Left colon (tissue), 2 donors: Measurements from ENCODE around the gene EARS2. TPM values are rescaled to one million over a fixed set of nuclear protein-coding genes. Genes with fewer than 3 reads are reported as not detected.
"Not testable (repeated sequence)": the region's sequence is repeated elsewhere in the genome, so short reads cannot be mapped to it uniquely, and the experiment has no call there.

Source experiments
- ATAC-seq: fragments of 200-7000 bp; cut with Tn5 transposase; one replicate; pipeline ENCODE4 v1.9.1; 2020; ENCODE audit warnings: mild to moderate bottlenecking, moderate library complexity
- DNase-seq, 2 donors: peaks; one replicate each; pipeline ENCODE4 v3.0.0-alpha.2; 2020
- intact Hi-C, 2 donors: fragments of 100-400 bp; cut with DNase I in 1 of 2; cut with micrococcal nuclease in 1 of 2; formaldehyde crosslinking; loops; one replicate each; pipeline versions ENCODE4 v1.11.2 to v1.14.0; 2022; cut with DNase I, micrococcal nuclease
- total RNA-seq, 2 donors: library from RNA; stranded (reverse); fragmentation: NEBNext Ultra II Directional; extraction: Animal tissue kit (Norgen Biotek cat#: 25700); gene quantifications; one replicate each; pipeline ENCODE4 v1.2.1, GENCODE V29; 2021
- donor health status: DM: no; HTN: no; CAD: no.
- donor health status: DM: yes; HTN: yes; CAD: no.

The EARS2 gene
- total RNA-seq, 2 donors from 2014 or later, result 15.4 to 17.2 TPM

DNA sequence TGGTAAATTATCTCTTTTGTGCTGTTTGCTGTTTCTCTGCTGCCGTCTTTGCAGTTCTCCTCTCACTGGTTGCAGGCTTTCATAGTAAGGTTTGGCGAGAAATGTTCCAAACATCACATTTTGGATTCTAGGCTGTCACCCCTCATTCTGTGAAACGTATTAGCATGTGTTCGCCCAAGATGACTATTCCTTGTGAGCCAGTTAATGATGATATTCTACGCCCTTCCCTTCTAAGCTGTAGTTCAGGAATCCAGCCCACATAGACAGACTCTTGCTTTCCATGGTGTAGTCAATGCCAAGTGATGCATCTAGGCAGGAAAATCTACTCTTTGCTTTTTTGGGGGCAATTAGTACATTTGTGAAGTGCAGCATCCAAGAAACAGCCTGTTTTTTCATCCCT is 14.7 kb upstream of the EARS2 start:
- DNase-seq (no peak), ATAC-seq (no peak)
- intact Hi-C loops, result no loop called here

DNA sequence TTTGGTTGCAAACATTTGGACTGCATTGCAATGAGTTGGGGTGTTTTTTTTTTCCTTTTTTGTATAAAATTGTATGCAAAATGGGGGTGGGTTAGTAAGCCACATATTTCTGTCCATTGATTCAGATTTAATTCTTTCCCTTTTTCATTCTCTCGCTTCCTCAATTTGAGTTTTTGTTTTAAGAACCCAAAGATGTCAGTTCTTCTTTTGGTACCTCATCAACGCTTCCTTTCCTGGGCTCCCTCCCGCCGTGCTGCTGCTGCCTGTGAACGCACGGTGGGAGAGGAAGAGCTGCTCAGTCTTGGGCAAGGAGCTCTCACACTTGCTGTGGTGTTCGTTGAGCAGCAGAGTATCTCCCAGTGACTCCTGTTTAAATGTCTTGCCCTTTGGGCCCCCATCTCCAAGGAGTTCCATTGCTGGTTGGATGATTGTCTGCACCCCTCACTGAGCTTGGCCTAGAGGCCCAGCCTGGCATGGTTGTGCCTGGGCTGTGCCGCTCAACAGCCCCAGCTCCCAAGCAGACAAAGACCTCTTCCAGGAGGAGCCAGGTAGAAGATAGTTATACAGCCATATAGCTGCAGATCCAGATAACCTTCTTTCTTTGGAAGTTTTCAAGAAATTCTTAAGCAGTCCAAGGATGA is 14.0 kb upstream of the EARS2 start:
- ATAC-seq (no peak), DNase-seq (no peak)
- intact Hi-C loops, result no loop called here

DNA sequence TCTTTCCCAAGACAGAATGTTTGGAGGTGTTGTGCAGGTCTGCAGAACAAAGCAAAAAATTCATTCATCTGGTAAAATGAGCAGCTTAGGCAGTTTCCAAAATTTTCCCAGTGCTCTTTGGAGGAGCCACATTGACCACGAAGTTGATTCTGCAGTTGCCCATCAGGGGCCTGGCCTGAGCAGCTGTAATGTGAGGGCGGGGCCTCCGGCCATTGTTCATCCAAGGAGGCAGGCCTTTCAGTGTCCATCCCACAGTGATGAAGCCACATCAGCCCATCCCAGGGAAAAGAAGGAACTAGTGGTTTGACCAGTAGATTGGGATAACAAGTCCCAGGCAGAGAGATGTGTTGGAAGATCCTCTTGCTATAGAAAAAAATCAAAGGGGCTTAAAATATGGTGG is 10.5 kb upstream of the EARS2 start:
- intact Hi-C loops, result no loop called here
- no peak for ATAC-seq
- DNase-seq, result no peak

DNA sequence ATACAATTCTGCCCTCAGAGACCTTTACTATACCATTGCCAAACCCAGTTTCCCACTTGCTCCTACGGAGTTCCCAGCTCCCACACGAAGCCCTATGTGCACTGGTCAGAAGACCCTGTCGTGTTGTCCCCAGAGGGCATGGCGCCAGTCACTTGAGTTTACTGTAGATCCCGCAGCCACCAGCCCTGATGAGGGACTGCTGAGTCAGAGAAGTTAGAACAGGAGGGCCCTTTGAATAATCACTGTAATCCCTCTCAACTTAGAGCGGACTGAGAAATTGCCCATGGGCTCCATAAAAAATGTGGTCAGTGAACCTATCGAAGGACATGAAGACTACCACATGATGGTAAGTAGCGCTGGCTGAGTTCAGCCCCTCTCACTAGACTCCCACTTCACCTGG is 9.6 kb upstream of the EARS2 start:
- DNase-seq, result no peak
- intact Hi-C loops, result no loop called here
- ATAC-seq, result no peak

DNA sequence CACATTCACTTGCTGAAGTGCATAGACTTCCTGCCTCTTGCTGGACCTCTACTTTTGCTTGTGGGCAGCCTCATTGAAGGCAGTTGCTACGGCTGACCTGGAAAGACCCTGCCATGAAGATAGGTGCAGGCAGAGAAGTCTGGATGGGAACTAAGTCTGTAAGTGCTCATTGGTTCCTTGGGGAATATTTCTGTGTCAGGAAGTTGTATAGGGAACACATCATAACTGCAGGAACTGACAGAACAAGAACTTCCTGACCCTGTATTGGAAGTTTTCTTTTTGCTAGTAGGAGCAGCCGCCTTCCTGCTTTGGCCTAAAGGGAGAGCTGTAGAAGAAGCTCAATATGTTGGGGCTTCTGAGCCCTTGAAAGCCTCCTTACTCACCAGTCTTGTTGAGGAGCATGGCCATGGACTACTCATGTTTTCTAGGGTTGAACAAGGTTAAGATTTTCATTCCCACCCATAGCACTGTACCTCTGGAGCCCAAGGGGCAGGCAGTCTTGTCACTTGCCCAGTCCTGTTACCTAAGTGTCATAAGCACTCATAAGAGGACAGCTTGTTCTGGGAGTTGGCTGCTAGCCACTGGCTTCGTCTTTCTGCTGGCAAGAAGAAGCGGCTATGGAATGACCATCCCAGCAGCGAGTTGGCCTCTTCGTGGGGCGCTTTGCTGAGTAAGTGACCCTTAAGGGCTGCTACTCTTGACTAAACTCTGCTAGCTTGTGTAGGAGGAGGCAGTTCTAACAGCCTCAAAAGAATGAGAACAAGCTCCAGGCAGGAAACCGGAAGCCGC is 7.6 kb upstream of the EARS2 start:
- DNase-seq (no peak), ATAC-seq (no peak)
- intact Hi-C loops, result no loop called here

DNA sequence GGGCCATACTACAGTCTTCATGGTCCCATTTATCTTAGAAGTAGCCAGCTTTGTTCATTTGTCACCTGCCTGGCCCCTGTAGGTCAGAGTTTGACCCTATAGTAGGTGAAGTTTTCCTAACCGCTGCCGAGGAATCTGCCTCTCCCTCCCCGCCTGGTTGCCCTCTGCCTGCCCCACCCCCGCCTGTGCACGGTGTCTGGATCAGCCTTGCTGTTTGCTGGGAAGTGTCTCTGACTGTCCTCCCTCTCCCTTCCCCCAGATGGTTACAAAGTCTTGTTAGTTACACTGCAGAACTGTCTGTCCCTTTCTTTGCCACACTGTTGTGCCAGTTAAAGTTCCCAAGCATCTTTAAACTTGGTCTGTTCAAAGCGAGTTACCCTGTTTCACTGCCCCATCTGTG is 6.0 kb upstream of the EARS2 start:
- DNase-seq (no peak), ATAC-seq (no peak)
- intact Hi-C loops, result no loop called here

DNA sequence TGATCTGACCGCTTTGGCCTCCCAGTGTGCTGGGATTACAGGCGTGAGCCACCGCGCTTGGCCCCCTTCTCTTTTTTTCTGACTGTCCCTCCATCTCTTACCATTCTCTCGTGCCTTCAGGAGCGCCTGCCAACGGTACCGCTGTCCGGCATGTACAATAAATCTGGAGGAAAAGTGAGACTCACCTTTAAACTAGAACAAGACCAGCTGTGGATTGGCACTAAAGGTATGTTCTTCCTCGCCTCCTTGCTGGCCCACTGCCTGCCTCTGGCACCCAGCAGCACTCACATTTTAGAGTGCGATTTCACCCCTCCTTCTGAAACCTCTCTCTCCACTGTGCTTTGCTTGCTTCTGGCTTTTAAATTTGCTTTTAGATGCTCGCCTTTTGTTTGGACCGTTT is 5.4 kb upstream of the EARS2 start:
- intact Hi-C loops, result no loop called here
- no peak for DNase-seq

DNA sequence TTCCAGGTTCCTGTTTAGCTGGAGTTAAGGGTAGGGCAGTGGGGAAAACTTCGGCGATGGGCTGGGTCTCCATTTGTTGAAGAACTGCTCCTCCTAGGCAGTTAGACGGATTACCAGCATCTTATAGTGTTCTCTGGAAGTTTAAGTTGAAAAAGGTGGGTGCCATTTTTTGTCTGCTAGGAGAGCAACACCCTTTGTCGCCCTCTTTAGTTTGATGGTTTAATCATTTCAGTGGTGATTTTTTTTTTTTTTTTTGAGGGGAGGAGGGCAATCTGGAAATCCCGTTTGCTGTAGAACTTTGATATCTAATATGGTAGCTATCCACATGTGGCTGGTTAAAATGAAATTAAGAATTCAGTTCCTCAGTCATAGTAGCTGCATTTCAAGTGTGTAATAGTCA is 4.4 kb upstream of the EARS2 start:
- DNase-seq (no peak), ATAC-seq (no peak)
- intact Hi-C loops, result no loop called here

More for the DNA sequence above, 5.4 kb upstream of the EARS2 start:
- ATAC-seq, result no peak

DNA sequence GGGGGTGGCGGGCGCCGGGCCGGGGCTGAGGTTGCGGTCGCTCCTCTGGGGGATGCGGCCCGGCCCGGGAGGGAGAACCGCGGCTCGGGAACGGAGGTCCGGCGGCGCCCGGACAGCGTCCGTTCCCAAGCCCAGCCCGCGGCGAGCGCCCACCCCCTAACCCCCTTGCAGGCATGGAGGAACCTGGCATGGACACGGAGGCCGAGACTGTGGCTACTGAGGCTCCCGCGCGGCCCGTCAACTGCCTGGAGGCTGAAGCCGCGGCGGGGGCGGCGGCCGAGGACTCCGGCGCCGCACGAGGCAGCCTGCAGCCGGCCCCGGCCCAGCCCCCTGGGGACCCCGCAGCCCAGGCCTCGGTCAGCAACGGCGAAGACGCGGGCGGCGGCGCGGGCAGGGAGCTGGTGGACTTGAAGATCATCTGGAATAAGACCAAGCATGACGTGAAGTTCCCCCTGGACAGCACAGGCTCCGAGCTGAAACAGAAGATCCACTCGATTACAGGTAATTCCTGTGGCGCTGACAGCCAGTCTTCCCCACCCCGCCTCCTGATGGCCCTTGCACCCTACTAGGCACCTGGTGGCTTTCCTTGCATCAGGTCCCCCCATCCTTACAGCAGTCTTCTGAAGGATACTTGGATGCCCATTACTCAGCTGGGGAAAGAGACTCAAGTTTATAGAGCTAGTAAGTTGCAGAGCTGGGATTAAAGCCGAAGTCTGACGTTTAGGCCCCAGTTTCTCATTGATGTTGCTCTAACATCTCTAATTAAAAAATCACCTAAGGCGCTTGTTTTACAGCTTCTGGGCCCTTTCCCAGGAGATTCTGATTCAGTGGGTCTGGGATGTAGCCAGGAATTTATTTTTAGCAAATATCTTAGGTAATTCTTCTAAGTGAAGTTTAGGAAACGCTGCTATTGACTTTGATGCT is 891 bp upstream of the EARS2 start:
- peak in 1 of 2 donors; percentile 35 for DNase-seq
- intact Hi-C loops, result no loop called here
- peak; percentile 19 for ATAC-seq

DNA sequence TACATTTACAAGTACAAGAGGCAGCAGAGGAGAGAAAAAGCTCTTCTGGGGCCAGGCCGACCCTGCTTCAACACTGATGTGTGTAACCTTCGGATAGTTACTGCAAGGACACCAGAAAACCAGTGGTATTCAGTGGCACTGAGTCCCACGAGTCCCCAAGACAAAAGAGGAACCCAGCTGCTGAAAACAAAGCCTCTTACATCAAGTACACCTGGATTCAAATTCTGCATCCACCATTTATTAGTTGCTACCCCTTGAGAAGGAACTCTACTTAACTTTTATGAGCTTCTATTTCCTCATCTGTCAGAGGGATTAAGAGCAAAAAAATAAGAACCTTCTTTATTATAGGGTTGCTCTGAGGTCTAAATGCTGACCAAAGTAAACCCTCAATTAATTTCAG is 2.6 kb downstream of the EARS2 start:
- ATAC-seq, result no peak
- intact Hi-C loops, result no loop called here

DNA sequence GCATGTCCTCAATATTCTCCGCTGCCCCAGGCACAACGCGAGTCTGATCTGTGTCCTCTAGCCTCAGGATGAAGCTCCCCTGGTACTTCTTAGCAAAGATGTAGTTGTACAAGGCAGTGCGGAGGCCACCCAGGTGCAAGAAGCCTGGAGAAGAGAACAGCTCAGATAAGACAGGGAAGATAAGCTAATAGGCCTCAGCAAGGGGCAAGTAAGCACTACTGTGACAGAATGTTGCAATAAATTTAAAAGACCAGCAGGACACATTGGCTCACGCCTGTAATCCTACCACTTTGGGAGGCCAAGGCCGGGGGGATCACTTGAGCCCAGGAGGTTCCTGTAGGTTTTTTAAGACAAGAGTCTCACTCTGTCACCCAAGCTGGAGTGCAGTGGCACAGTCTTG is 5.0 kb downstream of the EARS2 start:
- intact Hi-C loops, result no loop called here
- ATAC-seq, result no peak
- DNase-seq, result no peak

More for the DNA sequence above, 2.6 kb downstream of the EARS2 start:
- DNase-seq, result no peak

DNA sequence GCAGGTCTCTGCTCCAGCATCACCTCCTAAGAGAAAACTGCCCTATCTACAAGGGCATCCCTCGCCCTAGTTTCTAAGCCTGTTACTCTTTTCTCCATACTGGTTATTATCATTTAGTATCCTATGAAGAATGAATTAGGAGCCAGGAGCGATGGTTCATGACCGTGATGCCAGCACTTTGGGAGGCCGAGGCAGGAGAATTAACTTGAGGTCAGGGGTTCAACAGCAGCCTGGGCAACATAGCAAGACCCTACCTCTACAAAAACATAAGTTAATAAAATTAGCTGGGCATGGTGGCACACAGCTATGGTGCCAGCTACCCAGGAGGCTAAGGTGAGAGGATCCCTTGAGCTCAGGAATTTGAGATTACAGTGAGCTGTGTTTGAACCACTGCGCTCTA is 7.2 kb downstream of the EARS2 start:
- no peak for ATAC-seq
- intact Hi-C loops, result no loop called here

DNA sequence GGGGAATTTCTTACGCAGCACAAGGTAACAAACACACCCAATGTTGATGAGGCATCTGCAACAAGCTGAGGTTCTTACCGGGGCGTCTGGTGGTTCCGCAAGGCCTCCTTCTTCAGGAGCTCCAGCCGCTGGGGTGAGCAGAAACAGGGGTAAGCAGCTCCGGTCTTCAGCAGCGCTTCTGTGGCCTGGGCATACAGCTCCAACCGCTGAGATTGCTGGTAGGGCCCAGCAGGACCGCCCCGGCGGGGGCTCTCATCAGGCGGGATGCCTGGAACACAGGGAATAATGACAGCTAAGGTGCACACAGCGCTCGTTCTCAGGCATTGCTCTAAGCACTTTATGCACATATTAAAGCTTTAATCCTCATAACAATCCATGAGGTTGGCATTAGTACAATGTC is 12.7 kb downstream of the EARS2 start:
- ATAC-seq, result no peak
- DNase-seq, result no peak

More for the DNA sequence above, 7.2 kb downstream of the EARS2 start:
- DNase-seq, result no peak

DNA sequence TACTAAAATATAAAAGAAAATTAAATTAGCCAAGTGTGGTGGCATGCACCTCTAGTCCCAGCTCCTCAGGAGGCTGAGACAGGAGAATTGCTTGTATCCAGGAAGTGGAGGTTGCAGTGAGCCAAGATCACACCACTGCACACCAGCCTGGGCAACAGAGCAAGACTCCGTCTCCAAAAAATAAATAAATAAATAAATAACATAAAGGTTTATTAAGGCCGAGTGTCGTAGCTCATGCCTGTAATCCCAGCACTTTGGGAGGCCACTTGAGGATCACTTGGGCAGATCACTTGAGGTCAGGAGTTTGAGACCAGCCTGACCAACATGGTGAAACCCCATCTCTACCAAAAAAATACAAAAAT is 16.4 kb downstream of the EARS2 start:
- intact Hi-C loops, DNase-seq, ATAC-seq: not testable (repeated sequence)

More for the DNA sequence above, 12.7 kb downstream of the EARS2 start:
- intact Hi-C loops, result no loop called here

DNA sequence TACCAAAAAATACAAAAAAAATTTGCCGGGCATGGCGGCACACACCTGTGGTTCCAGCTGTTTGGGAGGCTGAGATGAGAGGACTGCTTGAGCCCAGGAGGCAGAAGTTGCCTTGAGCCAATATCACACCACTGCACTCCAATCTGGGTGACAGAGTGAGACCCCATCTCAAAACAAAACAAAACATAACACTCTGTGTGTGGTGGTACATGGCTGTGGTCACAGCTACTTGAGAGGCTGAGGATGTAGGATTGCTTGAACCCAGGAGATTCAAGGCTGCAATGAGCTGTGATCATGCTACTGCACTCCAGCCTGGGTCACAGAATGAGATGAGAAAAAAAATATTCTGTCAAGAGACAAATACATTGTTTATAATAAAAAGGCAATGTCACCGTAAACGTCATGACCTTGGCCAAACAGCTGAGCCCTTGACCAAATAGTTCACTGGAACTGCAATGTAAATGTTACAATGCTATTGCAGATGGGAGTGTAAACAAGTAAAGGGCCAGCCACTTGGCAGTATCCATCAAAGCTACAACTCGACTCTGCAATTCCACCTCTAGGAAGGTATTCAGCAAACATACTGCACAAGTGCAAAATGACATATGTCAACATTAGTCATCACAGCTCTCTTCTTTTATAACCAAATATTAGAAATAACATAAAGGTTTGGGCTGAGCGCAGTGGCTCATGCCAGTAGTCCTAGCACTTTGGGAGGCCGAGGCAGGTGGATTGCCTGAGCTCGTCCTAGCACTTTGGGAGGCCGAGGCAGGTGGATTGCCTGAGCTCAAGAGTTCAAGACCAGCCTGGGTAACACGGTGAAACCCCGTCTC is 16.9 kb downstream of the EARS2 start:
- no peak for DNase-seq
- intact Hi-C loops, result no loop called here
- ATAC-seq, result peak; percentile 26

DNA sequence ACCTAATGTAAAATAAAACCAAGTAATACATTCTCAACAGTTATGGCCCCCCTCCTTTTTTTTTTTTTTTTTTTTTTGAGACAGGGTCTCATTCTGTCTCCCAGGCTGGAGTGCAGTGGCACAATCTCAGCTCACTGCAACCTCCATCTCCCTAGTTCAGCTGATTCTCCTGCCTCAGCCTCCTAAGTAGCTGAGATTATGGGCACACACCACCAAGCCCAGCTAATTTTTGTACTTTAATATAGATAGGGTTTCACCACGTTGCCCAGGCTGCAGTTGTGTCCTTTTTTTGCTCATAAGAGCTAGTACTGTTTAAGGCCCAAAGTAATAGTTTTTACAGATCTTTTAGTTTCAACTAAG is 18.3 kb downstream of the EARS2 start:
- ATAC-seq, result no peak
- intact Hi-C loops, result no loop called here
- DNase-seq, result no peak

DNA sequence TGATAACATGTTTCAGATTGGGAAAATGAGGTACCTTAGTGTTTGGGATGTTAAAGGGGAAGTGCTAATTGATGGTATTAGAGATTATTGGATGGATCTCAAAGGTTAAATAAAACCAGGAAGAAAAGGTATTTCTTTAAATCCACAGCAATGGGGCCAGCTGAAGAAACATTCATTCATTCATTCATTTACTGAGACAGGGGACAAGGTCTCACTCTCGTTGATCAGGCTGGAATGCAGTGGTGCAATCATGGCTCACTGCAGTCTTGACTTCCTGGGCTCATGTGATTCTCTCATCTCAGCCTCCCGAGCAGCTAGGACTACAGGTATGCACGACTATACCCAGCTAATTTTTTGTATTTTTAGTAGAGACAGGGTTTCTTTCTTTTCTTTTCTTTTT is 19.8 kb downstream of the EARS2 start:
- intact Hi-C loops, result no loop called here
- ATAC-seq (no peak), DNase-seq (no peak)

DNA sequence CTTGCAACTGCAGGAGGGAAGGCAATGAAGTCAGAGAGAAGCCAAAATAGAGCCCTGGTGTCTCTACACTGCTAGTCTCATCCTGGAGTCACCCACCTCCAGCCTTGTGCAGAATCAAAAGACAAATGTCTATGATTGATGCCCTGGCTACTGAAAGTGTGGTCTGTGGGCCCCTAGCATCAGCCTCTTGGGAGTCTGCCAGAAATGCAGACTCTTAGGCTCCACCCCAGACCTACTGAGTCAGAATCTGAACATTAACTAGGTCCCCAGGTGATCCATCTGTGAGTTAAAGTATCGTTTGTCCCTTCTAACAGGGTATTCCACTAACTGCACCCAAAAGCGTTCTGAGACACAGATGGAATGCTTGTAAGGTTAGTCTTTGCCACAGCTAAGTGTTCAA is 21.2 kb downstream of the EARS2 start:
- DNase-seq, result no peak
- intact Hi-C loops, result no loop called here
- ATAC-seq, result no peak
